ENCODE measurements around the gene CSAG3. TPM values are rescaled to one million over a fixed set of nuclear protein-coding genes. Genes with fewer than 3 reads are reported as not detected.

CSAG3 gene
- total and polyA plus RNA-seq, 2 of the 4 experiments (the other 2 are of a cell fraction), result not detected

DNA sequence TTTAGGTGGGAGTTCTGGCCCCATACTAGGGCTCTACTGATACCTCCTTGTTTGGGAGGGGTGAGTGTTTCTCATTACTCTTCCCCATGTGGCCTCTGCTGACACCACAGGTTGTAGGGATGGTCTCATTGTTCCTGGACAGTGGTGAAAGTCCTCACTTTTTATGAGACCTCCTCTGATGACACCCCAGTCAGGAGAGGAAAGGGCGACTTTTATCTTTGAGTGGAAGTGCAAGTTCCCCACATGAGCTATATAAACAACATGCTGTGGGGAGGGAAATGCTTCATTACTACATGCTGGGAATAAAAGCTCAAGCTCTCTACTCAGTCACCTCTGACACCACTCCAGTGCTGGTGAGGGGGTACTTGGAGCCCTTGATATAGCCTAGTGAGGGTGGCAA is 39.9 kb downstream of the CSAG3 start:
- H4K91ac ChIP-seq (ENCODE audit: insufficient read depth, low read depth, low read length), result no peak overlapping the region
- CTCF ChIA-PET, result no interaction called here
- H3K9ac ChIP-seq (ENCODE audit: low read depth, low read length), result no peak overlapping the region
- in situ Hi-C loops (cut with MboI; ENCODE audit: low sequenced_read_pairs), result no loop called here
- intact Hi-C loops (cut with micrococcal nuclease), result no loop called here
- H3K56ac ChIP-seq (ENCODE audit: extremely low read depth, insufficient read depth, low read length), result no peak overlapping the region
- POLR2A ChIA-PET (ENCODE audit: unreplicated experiment), result no interaction called here
- no peaks in the 10 kb centered on the region for H3K4me1 ChIP-seq (ENCODE audit: control insufficient read depth, insufficient read depth, low read length)
- ATAC-seq (ENCODE audit: low read depth), result no peak
- no peak overlapping the region for H3K27ac ChIP-seq (ENCODE audit: insufficient read depth, low read length)
- no peak overlapping the region for H2AK5ac ChIP-seq (ENCODE audit: low read depth, low read length)
- H2AFZ ChIP-seq (replicated peaks; ENCODE audit: low read length, poor library complexity), result no peak overlapping the region
- H3K79me1 ChIP-seq (ENCODE audit: low read depth in 1 of 2, low read length in 2 of 2), result no peaks in the 10 kb centered on the region
- no peak overlapping the region for H2BK15ac ChIP-seq (ENCODE audit: low read depth, low read length)
- BruUV-seq (replicated peaks), result no TSS peak
- H3K23ac ChIP-seq (ENCODE audit: low read depth, low read length), result no peak overlapping the region
- no peaks in the 10 kb centered on the region for H3K9me1 ChIP-seq (ENCODE audit: insufficient read depth, low read length)
- no peaks in the 10 kb centered on the region for H3K9me3 ChIP-seq (ENCODE audit: control insufficient read depth, insufficient read depth, low read length)
- no peak overlapping the region for H3K18ac ChIP-seq (ENCODE audit: low read depth, low read length)
- H3K27me3 ChIP-seq (ENCODE audit: control insufficient read depth, insufficient read depth, low read length), result no peaks in the 10 kb centered on the region
- no peak overlapping the region for H2AK9ac ChIP-seq (replicated peaks; ENCODE audit: low read depth, low read length, poor library complexity)
- H2BK20ac ChIP-seq (ENCODE audit: low read depth, low read length), result no peak overlapping the region
- H3K36me3 ChIP-seq (ENCODE audit: control insufficient read depth, insufficient read depth, low read length), result no peaks in the 10 kb centered on the region
- no peak overlapping the region for H3K4ac ChIP-seq (ENCODE audit: low read depth, low read length)
- no CpG with 5 or more reads among the region's 1 CpG for WGBS, 2 experiments (ENCODE audit: extremely low coverage in 2 of 2, insufficient read length in 1 of 2)
- no peak overlapping the region for H4K5ac ChIP-seq (ENCODE audit: low read depth, low read length)
- no peak overlapping the region for H2BK120ac ChIP-seq (ENCODE audit: low read depth, low read length)
- no peak overlapping the region for H4K8ac ChIP-seq (ENCODE audit: low read depth in 2 of 2, low read length in 2 of 2)
- no peak overlapping the region for H2BK5ac ChIP-seq (ENCODE audit: low read depth, low read length, poor library complexity, severe bottlenecking)
- H3K4me3 ChIP-seq (ENCODE audit: insufficient read depth, low read depth, low read length), result no peak overlapping the region
- no peak overlapping the region for H3K4me2 ChIP-seq (ENCODE audit: low read depth, low read length)
- no peak overlapping the region for H3K14ac ChIP-seq (replicated peaks; ENCODE audit: low read depth, low read length)
- H4K20me1 ChIP-seq (ENCODE audit: insufficient read depth, low read length), result no peaks in the 10 kb centered on the region
- DNase-seq, result no peak
- TF ChIP-seq, protein P1, sequence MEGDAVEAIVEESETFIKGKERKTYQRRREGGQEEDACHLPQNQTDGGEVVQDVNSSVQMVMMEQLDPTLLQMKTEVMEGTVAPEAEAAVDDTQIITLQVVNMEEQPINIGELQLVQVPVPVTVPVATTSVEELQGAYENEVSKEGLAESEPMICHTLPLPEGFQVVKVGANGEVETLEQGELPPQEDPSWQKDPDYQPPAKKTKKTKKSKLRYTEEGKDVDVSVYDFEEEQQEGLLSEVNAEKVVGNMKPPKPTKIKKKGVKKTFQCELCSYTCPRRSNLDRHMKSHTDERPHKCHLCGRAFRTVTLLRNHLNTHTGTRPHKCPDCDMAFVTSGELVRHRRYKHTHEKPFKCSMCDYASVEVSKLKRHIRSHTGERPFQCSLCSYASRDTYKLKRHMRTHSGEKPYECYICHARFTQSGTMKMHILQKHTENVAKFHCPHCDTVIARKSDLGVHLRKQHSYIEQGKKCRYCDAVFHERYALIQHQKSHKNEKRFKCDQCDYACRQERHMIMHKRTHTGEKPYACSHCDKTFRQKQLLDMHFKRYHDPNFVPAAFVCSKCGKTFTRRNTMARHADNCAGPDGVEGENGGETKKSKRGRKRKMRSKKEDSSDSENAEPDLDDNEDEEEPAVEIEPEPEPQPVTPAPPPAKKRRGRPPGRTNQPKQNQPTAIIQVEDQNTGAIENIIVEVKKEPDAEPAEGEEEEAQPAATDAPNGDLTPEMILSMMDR (conservative IDR thresholded peaks at IDR 0.05; ENCODE audit: low read depth, low read length), result no peak
- no peak for TF ChIP-seq RCOR1 (IDR thresholded peaks at IDR 0.05; ENCODE audit: insufficient replicate concordance, low read length)
- TF ChIP-seq MAFK (IDR thresholded peaks at IDR 0.05; ENCODE audit: low read depth, low read length), result no peak
- TF ChIP-seq MAZ (IDR thresholded peaks at IDR 0.05; ENCODE audit: borderline replicate concordance, low read depth, low read length), result no peak
- TF ChIP-seq NFE2L2 (IDR thresholded peaks at IDR 0.05; ENCODE audit: low read depth, low read length), result no peak
- no peak for TF ChIP-seq POLR2A (IDR thresholded peaks at IDR 0.05; ENCODE audit: low read depth, low read length)
- TF ChIP-seq RAD21 (IDR thresholded peaks at IDR 0.05; ENCODE audit: low read length), result no peak
- dilution Hi-C loops (cut with HindIII; ENCODE audit: low sequenced_read_pairs, unreplicated experiment), result no loop called here

Measured in IMR-90 (cell line).